NAMALWA (cell line): ENCODE results near the gene RPAP2.
"Not testable (repeated sequence)": the region's sequence is repeated elsewhere in the genome, so short reads cannot be mapped to it uniquely, and the experiment has no call there.

Source experiments
- DNase-seq: peaks from one replicate; pipeline ENCODE4 v3.0.0-alpha.2; 2015; ENCODE audit warnings: low spot score

Gene RPAP2

DNA sequence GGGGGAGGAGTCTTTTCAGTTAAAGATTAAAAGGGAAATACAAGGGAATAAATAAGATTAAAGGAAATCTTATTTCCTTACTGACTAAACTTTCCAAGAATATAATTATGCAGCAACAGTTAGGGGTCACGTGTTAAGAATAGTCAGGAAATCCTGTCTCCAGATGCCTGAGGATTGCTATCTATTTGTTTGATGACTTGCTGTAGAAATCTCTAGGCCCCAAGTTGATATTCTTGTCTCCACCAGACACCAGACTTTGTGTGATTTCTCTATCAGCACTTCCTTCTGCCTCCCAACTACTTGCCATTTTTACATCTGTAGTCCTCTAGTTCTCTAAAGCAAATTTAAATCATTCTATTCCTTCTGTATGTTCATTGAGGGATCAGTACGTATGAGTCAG, 77.5 kb downstream of the RPAP2 start:
- DNase-seq: no peak

DNA sequence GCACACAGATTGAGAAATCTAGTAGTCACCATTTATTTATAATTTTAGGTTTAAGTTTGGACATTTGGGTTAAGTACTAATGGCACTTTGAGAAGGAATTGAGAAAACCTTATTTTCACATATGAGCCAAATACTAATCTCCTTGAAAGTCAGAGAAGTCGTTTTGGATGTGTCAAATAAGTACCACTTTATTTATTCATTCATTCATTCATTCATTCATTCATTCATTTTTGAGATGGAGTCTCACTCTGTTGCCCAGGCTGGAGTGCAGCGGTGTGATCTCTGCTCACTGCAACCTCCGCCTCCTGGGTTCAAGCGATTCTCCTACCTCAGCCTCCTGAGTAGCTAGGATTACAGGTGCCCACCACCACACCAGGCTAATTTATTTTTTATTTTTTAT, 79.1 kb downstream of the RPAP2 start:
- not testable (repeated sequence) for DNase-seq

DNA sequence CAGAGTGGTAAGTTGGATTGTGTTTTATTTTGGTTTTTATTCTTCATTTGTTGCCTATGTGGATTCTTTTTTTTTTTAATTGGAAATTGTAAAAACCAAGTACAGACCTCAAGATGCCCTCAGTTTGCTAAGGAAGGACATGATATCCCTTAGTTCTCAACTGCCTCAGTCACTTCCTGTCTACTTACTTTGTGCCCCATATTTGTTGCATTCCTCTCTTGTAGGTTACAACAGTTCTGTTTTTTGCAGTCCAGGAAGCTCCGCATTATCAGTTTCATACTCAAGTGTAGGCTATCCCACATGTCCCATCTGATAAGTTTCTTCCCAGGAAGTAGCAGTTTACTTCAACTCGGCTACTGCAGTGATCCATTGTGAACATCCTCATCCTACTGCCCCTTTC, 82.0 kb downstream of the RPAP2 start:
- no peak for DNase-seq

DNA sequence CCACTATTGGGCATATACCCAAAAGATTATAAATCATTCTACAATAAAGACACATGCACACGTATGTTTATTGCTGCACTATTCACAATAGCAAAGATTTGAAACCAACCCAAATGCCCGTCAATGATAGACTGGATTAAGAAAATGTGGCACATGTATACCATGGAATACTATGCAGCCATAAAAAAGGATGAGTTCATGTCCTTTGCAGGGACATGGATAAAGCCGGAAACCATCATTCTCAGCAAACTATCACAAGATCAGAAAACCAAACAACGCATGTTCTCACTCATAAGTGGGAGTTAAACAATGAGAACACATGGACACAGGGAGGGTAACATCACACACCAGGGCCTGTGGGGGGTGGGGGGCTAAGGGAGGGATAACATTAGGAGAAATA, 95.1 kb downstream of the RPAP2 start:
- not testable (repeated sequence) for DNase-seq

DNA sequence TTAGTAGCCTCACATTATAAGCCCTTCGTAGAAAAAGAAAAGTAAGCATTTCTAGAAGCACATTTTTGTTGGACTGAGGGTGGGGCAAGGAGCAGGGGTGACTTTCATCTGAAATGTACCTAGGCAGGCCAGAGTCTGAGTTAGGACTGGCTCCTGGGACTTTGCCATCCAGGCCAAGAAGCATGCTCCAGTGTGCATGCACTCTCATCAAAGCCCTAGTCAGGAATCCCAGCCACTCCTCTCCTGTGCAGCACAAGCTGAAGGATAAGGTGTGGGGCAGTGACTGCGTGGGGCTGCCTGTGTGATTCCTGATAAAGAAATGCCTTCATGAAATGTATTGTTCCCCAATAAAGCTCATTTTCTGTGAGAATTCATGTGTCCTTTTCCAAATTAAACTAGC, 99.7 kb downstream of the RPAP2 start:
- no peak for DNase-seq

DNA sequence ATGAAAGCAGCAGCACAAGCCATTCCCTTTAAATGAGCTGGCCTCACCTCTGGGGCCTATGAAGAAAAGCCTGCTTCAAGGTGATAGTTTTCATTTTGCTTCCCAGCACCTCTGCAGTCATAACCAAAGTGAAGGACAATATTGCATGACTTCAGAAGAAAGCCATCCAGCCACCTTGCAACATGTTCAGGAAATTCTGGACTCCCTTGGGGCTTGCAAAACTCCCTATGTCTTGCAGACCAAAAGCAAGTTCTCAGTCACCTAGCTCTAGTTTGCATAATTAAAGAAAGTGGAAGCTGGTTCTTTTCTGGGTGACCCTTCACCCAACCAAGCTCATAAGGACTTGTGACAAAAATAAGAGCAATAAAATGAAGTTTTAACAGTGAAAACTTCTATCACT, 100.2 kb downstream of the RPAP2 start:
- DNase-seq: no peak

DNA sequence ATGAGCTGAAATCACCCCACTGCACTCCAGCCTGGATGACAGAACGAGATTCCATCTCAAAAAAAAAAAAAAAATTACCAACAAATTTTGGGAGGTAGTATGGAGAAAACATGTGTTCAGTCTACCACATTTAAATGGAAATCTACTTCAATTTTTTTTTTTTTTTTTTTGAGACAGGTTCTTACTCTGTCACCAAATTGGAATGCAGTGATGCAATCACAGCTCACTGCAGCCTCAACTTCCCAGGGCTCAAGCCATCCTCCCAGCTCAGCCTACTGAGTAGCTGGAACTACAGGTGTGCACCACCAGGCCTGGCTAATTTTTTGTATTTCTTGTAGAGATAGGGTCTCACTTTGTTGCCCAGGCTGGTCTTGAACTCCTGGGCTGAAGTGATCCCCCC, 105.8 kb downstream of the RPAP2 start:
- DNase-seq: no peak

DNA sequence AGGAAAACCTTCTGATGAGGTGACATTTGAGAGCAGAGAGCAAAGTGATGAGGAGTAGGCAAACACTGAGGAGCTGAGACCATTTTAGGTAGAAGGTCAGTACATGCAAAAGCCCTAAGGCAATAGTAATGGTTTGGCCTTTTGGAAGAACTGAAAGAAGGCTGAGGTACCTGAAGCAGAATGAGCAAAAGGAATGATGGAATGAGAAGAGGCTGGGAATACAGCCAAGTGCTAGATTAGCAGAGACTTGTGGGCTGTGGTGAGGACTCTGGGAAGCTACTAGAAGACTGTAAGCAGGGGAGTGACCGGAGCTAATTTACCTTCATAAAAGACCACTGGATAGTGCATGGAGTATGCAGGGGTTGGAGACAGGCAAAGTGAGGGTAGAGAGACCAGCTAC, 110.0 kb downstream of the RPAP2 start:
- no peak for DNase-seq

DNA sequence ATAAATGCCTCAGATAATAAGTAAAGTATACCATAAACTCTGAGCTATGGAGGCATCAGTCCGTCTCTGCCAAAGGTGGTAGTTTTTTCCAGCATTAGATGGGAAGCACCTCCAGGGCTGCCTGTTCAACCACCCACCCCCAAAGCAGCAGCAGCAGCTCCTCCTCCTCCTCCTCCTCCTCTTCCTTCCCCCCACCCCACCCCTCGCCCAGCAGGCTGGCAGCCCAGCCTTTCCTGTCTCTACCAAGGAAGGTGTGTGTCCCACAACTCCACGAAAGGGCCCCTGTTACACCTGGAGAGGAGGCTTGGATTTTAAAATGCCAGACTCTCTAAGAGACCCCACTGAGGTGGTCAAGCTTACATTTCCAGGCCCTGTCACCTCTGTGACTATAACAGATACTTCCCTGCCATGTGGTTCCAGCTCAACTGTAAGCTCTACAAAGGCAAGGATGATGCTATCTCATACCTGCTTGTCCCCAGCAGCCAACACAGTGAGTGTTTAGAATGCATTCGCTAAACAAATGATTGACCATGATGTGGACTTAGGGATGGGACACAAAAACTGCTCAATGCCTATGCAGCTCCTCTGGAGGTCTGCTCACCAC, 111.2 kb downstream of the RPAP2 start:
- DNase-seq: no peak

DNA sequence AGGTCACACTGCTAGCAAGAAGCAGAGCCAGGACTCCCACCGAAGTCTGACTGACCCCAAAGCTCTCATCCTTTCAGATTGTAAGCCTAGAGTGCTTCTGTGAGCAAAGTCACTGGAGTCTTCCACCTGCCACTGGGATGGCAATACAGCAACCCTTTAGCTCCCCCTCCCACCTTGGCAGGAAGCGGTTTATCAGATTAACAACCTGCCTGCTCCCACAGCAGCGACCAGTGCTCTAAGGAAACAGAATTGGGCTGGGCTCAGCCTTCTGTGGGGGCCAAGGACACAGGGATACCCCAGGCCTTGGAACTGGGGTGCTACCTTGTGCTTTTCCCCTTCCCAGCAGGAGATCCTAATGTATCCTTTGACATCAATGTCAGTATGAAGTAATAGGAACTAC, 111.8 kb downstream of the RPAP2 start:
- DNase-seq: no peak

DNA sequence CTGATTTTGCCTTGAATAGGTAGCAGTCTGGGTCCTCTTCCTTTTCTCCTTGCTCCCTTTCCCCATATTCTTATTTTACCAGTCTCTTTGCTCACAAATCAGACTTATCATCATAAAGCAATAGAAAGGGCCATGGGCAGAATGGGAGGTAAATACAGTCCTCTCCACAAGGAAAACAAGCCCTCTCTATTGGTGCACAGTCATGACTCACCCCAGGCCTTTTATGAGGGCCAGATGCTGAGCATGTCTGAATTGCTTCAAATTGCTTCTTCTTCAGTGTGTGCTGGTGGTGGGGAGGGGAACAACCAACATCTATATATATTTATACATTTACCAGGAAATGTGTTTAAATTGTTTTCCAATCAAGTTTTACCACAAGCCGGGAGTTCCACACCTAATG, 112.7 kb downstream of the RPAP2 start:
- no peak for DNase-seq

DNA sequence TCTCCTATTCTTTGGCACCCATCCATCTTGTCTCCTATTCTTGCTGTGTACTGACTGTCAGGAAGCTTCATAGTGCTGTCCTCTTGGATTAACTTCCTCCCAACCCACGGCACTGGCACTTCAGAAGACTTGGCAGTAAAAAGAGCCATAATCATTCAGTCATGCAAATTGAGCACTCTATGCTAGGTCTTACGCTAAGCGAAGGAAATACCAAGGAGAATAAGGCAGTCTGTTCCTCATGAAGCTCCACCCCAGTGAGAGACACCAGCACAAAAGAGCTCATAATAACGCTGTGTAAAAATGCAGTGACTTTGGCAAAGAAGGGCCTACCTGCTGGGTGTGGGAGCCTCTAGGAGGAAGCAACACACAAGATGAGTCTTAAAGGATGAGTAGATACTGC, 120.8 kb downstream of the RPAP2 start:
- DNase-seq: no peak

DNA sequence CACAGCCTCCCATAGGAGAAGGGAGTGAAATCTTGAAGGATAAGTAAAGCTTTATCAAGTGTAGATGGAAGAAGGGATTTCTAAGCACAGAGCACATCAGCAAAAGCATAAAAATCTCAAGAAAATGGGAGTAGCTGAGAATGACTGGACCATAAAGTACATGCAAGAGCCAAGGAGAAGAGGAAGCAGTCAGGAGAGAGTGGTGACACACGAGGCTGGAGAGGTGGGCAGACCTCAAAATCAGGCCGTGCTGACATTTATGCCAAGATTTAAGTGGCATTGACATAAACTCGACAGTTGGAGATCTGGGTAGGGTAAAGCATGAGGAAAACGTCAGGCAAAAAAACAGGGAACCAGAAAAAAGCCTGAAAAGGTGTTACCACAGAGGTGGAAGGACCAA, 125.5 kb downstream of the RPAP2 start:
- DNase-seq: no peak

DNA sequence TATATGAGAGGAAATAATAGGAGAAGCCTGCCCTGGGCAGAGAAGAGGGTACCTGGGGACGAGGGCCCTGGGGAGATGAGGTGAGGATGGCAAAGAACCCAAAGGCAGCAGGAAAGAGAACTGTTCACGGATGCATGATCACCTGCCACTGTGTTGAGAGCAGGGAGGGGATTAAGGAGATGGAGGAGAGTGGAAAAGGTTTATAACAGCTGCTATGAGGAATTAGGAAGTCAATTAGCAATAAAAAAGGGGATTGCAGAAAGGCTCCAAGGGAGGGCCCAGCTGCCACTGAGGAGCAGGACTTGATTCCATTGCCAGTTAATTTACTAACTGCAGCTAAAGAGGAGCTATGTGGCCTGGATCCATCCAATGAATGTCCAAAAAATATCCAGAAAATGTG, 126.8 kb downstream of the RPAP2 start:
- no peak for DNase-seq

DNA sequence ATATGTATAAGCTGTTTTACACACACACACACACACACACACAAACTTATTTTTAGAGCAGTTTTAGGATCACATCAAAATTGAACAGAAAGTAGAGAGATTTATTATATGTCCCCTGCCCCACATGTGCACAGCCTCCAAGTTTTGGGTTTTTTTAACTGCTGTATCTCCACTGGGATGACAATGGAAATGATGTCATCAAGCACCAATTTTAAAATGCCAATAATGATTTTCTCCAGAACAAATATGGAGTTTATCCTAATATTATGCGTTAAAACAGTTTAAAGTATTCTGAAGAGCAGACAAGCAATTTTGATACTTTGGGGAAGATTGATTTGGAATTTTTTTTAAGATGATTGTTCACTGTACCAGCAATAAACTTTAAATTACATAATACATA, 131.2 kb downstream of the RPAP2 start:
- DNase-seq: no peak

DNA sequence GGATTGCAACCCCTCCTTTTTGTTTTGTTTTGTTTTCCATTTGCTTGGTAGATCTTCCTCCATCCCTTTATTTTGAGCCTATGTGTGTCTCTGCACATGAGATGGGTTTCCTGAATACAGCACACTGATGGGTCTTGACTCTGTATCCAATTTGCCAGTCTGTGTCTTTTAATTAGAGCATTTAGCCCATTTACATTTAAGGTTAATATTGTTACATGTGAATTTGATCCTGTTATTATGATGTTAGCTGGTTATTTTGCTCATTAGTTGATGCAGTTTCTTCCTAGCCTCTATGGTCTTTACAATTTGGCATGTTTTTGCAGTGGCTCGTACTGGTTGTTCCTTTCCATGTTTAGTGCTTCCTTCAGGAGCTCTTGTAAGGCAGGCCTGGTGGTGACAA, 135.7 kb downstream of the RPAP2 start:
- not testable (repeated sequence) for DNase-seq

DNA sequence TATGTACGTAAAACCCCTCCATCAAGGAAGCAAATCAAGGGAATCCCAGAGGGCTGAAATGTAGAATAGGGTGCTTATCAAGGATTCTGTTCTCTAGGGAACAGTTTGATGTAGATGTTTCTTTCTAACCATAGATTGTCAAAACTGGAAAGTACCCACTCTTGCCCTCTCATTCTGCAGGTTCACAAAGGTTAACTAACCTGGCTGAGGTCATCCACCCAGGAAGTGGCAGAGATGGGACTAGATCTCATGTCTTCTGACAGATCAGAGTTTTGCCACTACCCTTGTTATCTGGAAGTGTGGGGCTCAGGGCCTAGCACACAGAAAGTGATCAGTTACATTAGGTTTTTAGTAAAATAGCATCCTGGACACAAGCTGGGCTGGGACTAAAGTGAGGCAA, 140.4 kb downstream of the RPAP2 start:
- no peak for DNase-seq

DNA sequence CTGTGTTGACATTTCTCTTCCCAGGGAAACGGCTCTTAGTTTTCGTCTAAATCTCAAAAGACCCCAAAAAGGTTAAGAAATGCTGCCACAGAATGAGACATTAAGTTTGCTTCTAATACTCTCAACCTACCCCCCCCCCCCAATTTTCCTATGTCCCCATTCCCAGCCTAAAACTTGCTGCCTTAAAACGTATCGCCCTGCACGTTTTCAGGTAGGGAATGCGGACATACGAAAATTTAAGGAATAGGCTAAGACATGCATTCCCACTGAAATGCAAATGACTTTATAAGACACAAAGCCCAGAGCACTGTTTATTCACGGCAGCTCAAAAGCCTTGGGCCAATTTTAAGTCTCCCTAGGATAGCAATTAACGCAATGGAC, 142.4 kb downstream of the RPAP2 start:
- DNase-seq: no peak

DNA sequence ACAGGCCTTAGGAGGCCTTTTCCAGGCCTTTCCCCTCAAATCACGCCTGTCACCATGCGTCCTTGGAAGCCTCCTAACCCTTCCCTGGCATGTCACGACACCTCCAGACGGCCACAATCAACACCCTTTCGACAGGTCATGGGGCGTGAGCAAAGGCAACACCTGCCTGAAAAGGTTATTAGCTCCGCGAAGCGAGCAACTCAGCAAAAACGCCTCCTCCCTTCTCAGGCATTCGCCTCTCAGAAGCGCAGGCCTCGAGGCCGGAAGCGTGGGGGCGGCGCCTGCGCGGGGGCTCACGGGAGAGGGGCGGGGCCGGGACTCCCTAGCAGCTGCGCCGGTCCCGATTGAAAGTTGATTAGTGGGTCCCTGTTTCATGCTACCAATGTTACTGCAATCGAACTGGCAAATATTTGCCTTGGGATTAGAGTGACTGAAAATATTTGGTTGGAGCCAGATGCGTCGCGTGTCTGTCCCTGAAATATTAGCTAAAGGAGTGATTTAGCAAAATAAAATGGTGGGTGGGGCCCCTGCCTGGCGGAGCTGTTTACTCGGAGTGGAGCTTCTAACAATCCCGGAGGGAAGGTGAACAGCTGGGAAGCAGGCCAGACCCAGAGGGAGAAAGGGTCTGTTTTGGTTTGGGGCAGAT, 143.0 kb downstream of the RPAP2 start:
- no peak for DNase-seq

DNA sequence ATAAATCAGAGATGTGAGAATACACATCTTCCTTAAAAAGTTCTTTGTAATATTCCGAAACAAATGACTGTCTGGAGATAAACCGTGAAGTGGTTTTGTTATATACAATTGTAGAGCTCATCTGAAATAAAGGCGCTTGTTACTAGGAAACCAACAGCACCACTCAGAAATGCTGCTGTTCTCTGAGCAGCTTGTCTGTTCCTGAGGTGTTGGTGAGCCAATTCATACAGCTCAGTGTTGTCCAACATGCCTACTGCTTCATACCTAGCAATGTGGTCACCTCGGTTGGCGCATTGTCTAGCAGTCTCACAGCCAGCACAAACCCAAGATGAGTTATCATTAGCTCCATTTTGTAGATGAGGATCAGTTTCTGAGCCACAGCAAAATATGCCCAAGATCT, 143.5 kb downstream of the RPAP2 start:
- no peak for DNase-seq

DNA sequence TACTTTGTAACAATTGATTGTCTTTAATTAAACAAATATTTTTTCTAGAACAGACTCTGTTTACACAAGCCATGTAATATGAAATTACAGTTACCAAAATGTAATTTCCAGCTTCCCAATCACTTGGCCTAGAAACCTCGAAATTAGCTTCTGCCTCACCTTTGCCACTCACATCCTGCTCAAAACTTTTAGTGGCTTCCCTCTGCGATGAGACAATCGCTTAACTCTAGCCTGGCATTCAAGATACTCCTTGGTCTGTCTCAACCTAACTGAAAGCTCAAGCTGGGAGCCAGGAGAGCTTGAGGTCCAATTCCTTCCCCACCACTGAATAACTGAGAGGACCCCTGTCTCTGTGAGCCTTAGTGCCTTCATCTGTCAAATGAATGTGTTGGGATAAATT, 145.0 kb downstream of the RPAP2 start:
- no peak for DNase-seq

DNA sequence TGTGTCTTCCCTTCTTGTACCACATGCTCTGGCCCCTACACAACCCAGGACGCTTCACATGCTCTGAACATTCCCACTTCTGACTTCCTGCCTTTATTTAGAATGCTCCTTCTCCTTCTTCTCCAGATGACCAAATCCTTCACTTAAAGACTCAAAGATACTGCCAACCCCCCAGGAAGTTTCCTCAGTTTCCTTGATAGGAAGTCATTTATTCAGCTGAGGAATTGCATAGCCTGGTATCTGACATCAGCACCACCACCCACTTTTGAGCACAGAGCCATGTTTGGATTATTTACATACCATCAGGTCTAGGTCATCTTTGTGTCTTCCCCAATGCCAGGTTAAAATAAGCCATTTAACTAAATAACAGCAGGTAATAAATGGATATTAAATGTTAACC, 145.5 kb downstream of the RPAP2 start:
- no peak for DNase-seq

DNA sequence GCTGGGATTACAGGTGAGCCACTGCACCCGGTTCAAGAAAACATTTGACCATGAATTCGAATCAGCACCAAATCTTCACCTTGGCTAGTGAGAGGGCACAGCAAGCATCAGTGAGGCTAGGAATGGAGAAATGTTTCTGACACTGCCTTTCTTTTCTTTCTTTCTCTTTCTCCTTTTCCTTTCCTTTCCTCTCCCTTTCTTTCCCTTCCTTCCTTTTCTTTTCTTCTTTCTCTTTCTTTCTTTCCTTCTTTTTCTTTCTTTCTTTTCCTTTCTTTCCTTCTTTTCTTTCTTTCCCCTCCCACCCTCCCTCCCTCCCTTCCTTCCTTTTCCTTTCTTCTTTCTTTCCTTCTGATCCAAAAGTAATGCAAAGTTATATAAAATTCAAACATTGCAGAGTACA, 147.0 kb downstream of the RPAP2 start:
- DNase-seq: no peak

DNA sequence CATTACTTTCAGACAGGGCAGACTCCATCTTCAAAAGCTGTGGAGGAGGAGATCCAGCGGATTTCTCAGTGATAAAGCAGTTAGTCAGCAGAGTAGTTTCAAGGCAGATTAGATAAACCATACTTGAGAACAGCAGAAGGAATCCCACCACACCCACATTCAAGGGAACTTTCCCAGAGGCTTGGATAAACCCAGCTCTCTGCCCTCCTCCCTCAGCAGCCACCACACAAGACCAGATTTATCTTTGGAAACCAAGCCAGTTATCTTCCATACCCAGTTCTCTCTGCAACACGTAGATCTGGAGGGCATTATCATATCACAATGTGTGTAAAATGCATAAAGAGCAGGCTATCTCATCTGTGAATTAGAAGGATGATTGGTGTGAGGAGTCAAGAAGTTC, 147.7 kb downstream of the RPAP2 start:
- DNase-seq: no peak
